T-helper 2 cell treated with Interferon-gamma antibody and Interleukin-4, amounts not matched to agents 100 ng/mL and 5 ng/mL, for 36 hours (primary cell): ENCODE measurements around the gene ISOC2. TPM values are rescaled to one million over a fixed set of nuclear protein-coding genes. Genes with fewer than 3 reads are reported as not detected.
"Not testable (repeated sequence)": the region's sequence is repeated elsewhere in the genome, so short reads cannot be mapped to it uniquely, and the experiment has no call there.

Experiments used
- intact Hi-C: fragments of 100-400 bp; cut with micrococcal nuclease; formaldehyde crosslinking; loops from one replicate; pipeline ENCODE4 v1.15.1; 2023
- total RNA-seq: library from RNA; stranded (reverse); gene quantifications from 2 replicates; pipeline ENCODE4 v1.2.3, GENCODE V29; 2022

Gene ISOC2
- total RNA-seq, 1 donor from 2014 or later = 23.2 TPM

DNA sequence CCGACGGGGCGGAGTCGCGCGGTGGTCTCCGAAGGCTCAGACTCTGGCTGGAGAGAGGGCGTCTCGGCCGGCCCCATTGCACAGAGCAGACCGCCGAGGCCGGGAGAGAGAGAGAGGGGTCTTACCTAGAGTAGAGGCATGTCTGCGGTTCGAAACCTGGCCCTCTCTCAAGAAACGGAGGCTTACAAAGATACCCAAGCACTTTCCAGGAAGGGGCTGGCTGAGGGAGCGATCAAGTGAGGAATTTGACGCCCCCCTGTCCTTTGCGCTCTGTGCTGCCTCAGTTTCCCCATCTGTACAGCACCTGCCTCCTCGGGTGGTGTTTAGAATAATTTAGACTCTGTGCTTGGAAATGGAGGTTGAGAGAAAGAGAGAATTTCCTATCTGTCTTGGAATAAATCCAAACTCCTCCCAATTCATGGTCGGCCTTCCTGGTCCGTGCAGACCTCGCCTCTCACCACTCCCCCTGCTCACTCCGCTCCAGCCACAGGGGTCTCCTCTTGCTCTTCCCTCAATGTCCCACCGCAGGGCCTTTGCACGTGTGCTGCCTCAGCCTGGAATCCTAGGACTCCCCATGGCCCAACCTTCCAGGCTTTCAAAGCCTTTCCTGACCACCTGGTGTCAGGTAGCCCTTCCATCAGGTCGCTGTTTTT is 658 bp upstream of the ISOC2 start:
- intact Hi-C loops = loop anchor here (1.0 to 5.0 kb wide), 3 partner anchors 14 to 162 kb away; partner anchors contain the start of genes RPL28, ZNF628 and ZNF784

DNA sequence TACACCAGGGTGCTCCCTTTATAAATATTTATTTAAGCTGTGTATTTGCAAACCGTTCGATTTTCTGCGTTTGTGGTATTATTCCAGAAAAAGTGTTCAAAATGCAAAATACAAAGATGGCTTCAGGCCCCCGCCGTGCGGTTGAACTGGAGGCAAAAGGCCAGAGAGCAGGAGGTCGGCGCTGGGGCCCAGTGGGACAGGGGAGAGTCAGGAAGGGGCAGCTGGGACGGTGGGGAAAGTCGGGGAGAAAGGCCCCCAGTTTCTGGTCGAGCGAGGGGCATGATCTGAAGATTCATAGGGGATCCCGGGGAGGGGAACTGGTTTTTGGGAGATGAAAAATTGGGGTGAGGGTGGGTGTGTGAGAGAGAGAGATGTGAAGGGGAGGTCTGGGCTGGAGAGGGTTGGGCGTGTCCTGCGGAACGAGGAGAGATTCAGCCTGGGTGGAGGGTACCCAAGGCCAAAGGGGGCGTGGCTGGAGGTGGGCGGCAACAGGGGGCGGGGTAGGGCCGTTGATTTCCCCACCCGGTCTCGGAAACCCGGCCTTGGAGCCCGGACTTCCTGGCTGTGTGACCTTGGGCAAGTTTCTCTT is 678 bp downstream of the ISOC2 start:
- intact Hi-C loops = loop anchor here (1.0 to 5.0 kb wide), 3 partner anchors 16 to 164 kb away; partner anchors contain the start of genes RPL28, ZNF628 and ZNF784

DNA sequence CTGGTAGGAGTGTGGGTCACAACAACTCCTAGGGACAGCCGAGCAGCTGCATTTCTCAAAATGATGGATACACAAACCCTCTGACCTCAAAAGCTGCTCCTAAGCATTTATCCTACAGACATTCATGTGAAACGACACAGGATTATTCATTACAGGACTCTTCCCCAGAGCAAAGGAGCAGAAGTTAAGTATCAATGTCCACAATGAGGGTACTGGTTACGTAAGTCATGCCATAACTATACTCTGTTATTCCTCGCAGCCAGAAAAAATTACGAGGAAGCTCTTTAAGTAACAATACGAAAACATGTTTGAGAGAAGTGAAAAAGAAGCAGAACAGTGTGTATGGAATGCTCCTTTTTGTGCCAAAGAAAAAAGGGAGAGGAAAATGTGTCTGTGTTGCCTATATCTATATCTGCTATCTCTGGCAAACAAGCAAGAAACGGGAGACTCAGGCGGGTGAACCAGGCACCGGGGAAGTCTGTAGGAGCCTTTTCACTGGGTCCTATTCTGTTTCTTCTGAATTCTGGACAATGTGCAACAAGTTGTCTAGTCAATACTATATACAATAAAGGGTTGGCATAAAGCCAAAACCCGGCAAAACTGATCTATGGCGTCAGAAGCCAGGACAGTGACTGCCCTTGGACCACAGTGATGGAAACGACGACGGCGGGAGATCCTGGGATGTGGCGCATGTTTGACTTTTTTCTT is 1.3 kb downstream of the ISOC2 start:
- intact Hi-C loops = loop anchor here (5.0 to 10.0 kb wide), 2 partner anchors 73 to 315 kb away; partner anchors contain the start of genes RPL28 and TNNT1

- intact Hi-C loops = loop anchor here (10.0 kb wide), 1 partner anchor 315 kb away; the partner anchor contains the start of gene TNNT1
Observed at GRCh38 chr19:55459551-55459949, 1.9 kb downstream of the ISOC2 start.

GRCh38 chr19:55457683-55458457 is 3.6 kb downstream of the ISOC2 start:
- intact Hi-C loops = loop anchor here (10.0 kb wide), 1 partner anchor 313 kb away; the partner anchor contains the start of gene TNNT1

DNA sequence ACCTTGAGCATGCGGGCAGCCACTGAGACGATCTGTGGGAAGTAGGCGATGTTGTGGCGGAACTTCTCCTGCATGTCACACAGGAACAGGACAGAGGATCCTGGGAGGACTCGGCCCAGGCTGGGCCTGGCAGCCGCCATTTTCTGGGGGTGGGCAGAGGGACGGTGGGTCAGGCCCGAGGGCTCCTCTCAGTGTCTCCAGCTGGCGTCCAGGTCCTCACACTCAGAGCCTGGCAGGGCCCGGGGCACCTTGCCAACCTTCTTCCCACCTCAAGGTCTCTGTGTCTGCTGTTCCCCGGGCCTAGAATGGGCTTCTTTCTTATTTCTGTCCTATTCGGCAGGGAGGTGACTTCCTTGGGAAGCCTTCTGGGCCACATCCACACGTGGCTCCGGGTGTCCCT is 5.1 kb downstream of the ISOC2 start:
- intact Hi-C loops = loop anchor here (10.0 kb wide), 1 partner anchor 312 kb away; the partner anchor contains the start of gene TNNT1

DNA sequence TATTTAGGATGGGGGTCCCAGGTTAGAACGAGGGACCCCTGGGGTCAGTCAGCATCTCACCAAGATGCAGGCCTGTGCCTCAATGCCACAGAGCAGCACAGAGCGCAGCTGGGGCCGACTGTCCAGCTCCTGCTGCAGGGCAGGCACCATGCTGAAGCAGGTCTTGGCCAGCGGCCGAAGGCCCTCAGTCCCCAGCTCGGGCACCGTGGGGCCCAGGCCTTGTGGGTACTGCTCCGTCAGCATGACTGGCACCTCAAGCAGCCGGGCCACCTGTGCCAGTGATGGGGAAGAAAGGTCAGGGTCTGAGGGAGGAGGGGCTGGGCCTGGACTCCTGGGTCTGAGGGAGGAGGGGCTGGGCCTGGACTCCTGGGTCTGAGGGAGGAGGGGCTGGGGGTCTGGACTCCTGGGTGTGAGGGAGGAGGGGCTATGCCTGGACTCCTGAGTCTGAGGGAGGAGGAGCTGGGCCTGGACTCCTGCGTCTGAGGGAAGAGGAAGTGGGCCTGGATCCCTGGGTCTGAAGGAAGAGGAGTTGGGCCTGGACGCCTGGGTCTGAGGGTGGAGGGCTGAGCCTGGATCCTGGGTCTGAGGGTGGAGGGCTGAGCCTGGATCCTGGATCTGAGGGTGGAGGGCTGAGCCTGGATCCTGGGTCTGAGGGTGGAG is 5.7 kb downstream of the ISOC2 start:
- intact Hi-C loops = loop anchor here (10.0 kb wide), 1 partner anchor 311 kb away; the partner anchor contains the start of gene TNNT1

- intact Hi-C loops = loop anchor here (10.0 kb wide), 1 partner anchor 310 kb away; the partner anchor contains the start of gene TNNT1
Observed at GRCh38 chr19:55454787-55455243, 6.6 kb downstream of the ISOC2 start.

DNA sequence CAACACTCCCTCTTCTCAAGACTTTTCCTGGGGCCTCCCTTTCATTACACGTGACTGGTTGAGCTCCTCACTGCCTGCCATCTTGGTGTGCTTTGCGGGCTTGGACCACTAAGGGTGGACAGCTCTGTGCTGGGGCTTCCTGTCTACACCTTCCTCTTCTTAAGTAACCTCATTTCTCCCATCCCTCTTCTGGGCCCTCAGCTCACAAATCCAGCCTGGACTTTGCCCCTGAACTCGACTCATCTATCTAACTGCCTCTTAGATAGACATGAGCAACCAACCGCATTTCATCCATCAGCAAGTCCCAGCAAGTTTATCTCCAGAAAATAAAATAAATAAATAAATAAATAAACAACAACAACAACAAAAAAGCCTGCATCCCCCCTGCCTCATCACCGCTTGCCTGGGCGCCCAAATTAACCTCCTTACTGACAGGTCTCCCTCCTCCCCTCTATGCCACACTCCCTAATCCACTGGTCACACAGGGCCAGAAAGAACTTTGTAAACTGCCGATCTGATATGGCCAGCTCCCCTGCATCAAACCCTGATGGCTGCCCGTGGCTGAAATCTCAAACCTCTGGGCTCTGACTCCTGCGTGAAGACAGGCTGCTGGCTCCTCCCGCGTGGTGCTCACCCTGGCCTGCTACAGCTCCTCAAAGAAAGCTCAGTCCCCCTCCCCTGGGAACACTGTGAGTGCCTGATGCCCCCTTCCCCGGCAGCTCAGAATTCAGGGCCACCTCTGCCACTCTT is 7.8 kb downstream of the ISOC2 start:
- intact Hi-C loops = loop anchor here (10.0 kb wide), 1 partner anchor 309 kb away; the partner anchor contains the start of gene TNNT1

- intact Hi-C loops = loop anchor here (10.0 kb wide), 1 partner anchor 308 kb away; the partner anchor contains the start of gene TNNT1
Observed at GRCh38 chr19:55452749-55453346, 8.6 kb downstream of the ISOC2 start.

DNA sequence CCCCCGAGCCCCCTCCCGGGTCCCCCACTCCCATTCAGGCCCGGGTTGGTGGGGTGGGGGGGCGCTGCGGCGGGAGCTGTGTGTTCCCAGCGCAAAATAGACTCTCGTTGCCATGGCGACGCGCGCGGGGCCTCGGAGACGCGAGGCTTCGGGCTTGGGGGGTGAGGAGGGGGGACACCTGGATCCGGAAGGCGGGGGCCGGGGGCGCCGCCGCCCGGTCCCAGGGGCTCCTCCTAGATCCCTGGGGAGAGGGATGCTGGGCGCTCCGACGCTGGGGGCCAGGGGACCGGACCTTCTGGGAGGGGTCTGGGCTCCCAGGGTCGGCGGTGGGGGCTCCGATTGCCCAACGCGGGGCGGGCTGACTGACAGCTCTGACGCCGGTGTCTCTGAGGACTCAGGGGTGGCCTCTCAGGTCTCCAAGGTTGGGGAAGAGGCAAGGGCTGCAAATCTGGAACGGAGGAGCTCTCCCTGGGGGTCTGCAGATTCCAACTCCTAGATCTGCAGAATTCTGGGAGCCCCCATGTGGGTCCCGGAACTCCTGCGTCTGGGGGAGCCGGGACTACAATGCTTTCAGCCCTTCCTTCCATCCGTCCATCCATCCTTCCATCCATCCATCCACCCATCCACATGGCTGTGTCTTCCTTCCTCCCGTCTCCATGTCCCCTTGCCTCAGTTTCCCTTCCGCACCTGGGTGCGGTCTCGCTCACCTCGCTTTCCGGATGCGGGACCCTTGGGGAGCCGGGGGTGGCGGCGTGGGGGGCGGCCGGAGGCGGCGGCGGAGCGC is 9.3 kb downstream of the ISOC2 start:
- intact Hi-C loops = loop anchor here (10.0 kb wide), 1 partner anchor 307 kb away; the partner anchor contains the start of gene TNNT1

DNA sequence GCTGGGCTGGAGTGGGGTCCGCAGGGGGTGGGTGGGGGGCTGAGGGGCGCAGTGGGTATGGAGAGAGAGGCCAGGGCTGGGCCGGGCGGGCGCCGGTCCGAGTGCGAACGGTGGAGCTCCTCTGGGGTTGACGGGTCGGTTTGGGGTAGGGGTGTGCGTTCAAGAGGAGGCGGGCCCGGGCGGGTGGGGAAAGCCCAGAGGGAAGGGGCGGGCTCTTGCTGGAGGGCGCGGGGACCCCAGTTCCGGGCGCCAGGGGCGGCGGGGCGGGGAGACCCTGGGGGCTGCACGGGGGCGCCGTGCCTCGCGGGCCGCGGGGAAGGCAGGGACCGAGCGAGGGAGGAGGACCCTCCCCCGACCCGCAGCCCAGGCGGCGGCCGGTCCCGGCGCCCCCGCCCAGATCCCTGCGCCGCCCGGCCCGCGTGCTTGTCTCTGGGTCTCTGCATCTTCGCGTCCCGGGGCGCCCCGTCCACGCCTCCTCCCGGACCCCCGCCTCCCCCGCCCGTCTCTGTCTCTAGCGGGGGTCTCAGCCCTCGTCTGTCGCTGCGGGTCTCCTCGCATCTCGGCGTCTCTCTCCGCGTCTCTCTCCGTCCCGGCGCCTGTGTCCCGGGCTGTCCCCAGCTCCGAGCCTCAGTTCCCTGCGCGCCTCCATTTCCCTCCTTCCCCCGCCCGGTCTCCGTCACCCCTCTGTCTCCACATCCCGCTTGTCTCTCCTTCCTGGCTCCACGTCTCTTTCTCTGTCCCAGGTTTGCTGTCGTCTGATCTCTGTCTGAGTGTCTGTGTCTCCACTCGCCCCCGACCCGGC is 10.1 kb downstream of the ISOC2 start:
- intact Hi-C loops = loop anchor here (10.0 kb wide), 1 partner anchor 307 kb away; the partner anchor contains the start of gene TNNT1

DNA sequence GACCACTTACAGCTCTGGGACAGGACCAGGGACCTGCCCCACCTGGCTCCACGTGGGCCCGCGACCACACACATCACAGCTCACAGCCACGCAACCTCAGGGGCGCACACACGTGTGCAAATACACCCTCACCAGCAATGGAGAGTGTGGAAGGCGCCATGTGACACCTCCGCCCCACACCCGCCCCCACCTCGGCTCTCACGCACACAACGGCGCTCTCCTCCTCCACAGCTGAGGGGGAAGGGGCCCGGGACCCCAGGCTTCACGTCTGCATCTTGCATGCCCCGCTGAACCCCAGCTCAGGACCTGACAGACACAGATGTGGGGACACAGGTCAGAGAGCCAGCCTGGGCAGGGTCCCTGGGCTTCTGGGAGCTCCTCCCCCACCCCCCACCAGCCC is 12.0 kb downstream of the ISOC2 start:
- intact Hi-C loops = no loop called here

- intact Hi-C loops = not testable (repeated sequence)
Observed at GRCh38 chr19:55448175-55448490, 13.3 kb downstream of the ISOC2 start.

- intact Hi-C loops = no loop called here
Observed at GRCh38 chr19:55447421-55448174, 13.8 kb downstream of the ISOC2 start.

- intact Hi-C loops = no loop called here
Observed at GRCh38 chr19:55446060-55446459, 15.4 kb downstream of the ISOC2 start.

DNA sequence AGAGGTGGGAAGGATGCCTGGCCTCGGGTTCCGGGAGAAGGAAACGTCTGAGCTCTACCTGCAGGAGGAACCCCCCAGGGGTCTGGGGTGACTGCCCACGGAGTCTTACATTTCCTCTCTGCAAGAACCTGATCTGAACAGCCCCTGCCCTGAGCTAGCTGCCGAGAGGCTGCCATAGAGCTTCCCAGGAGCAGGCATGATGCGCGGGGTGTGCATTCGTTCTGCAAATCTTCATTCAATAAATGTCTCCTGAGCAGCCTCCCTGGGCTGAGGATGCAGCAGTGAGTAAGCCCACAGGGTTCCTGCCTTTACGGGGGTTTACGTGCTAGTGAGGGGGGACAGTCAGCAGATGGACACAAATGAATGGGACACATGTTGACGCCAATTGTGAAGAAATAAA is 16.8 kb downstream of the ISOC2 start:
- intact Hi-C loops = no loop called here
